Neural progenitor cell (in vitro differentiated cells): ENCODE measurements around the gene OCIAD2.

ENCODE experiments used
- EZH2 ChIP-seq: fragments of 200-600 bp; sonication (generic); IDR thresholded peaks from 2 replicates; pipeline ENCODE4 v1.6.1; 2017; ENCODE audit warnings: antibody characterized with exemption, mild to moderate bottlenecking, moderate library complexity
- EZH2phosphoT487 ChIP-seq: fragments of 200-600 bp; sonication (generic); IDR thresholded peaks from 2 replicates; pipeline ENCODE4 v1.6.1; 2017; ENCODE audit warnings: antibody characterized with exemption
- TF ChIP-seq, protein P1 (sequence below): fragments of 200-600 bp; sonication (generic); IDR thresholded peaks from 2 replicates; pipeline ENCODE4 v1.5.1; 2017; ENCODE audit warnings: antibody characterized with exemption, mild to moderate bottlenecking

DNA sequence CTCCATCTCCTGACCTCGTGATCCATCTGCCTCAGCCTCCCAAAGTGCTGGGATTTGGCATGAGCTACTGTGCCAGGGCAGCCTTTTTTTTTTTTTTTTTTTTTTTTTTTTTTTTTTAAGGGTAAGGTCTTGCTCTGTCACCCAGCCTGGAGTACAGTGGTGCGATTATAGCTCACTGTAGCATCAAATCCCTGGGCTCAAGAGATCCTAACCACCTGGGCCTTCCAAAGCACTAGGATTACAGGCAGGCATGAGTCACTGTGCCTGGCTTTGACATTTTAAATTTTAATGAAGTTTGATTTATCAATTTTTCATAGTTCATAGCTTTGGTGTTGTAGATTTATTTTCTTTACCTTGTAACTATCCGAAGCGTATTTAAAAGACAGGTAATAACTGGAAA is 17.8 kb upstream of the OCIAD2 start:
- TF ChIP-seq, protein P1, sequence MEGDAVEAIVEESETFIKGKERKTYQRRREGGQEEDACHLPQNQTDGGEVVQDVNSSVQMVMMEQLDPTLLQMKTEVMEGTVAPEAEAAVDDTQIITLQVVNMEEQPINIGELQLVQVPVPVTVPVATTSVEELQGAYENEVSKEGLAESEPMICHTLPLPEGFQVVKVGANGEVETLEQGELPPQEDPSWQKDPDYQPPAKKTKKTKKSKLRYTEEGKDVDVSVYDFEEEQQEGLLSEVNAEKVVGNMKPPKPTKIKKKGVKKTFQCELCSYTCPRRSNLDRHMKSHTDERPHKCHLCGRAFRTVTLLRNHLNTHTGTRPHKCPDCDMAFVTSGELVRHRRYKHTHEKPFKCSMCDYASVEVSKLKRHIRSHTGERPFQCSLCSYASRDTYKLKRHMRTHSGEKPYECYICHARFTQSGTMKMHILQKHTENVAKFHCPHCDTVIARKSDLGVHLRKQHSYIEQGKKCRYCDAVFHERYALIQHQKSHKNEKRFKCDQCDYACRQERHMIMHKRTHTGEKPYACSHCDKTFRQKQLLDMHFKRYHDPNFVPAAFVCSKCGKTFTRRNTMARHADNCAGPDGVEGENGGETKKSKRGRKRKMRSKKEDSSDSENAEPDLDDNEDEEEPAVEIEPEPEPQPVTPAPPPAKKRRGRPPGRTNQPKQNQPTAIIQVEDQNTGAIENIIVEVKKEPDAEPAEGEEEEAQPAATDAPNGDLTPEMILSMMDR = no peak
- no peak for TF ChIP-seq EZH2phosphoT487
- no peak for TF ChIP-seq EZH2
